Immature natural killer cell (primary cell): ENCODE results near the gene DGUOK. TPM values are rescaled to one million over a fixed set of nuclear protein-coding genes. Genes with fewer than 3 reads are reported as not detected.
"Not testable (repeated sequence)": the region's sequence is repeated elsewhere in the genome, so short reads cannot be mapped to it uniquely, and the experiment has no call there.

Experiments used
- DNase-seq, 3 donors: peaks; one replicate each; pipeline ENCODE4 v3.0.0; 2022; ENCODE audit warnings: mixed read lengths in 1 of 3
- H3K27ac Mint-ChIP-seq, 6 donors: one replicate each; pipeline ENCODE4 v1.8.0; 2020; ENCODE audit warnings: mixed read lengths in 6 of 6, mild to moderate bottlenecking in 5 of 6, inconsistent platforms in 4 of 6, moderate library complexity in 3 of 6
- H3K27me3 Mint-ChIP-seq, 3 donors: one replicate each; pipeline ENCODE4 v1.8.0; 2020 to 2021; ENCODE audit warnings: low read depth in 3 of 3, mild to moderate bottlenecking in 3 of 3, mixed read lengths in 3 of 3, moderate library complexity in 3 of 3, inconsistent platforms in 1 of 3
- H3K36me3 Mint-ChIP-seq, 3 donors: one replicate each; pipeline ENCODE4 v1.8.0; 2020; ENCODE audit warnings: mixed read lengths in 3 of 3, inconsistent platforms in 2 of 3, mild to moderate bottlenecking in 2 of 3
- H3K4me1 Mint-ChIP-seq, 2 donors: one replicate each; pipeline ENCODE4 v1.8.0; 2020; ENCODE audit warnings: inconsistent platforms in 2 of 2, mild to moderate bottlenecking in 2 of 2, mixed read lengths in 2 of 2, moderate library complexity in 1 of 2
- H3K4me3 Mint-ChIP-seq, 5 donors: one replicate each; pipeline ENCODE4 v1.8.0; 2020; ENCODE audit warnings: mild to moderate bottlenecking in 5 of 5, mixed read lengths in 5 of 5, inconsistent platforms in 3 of 5, moderate library complexity in 3 of 5
- H3K9me3 Mint-ChIP-seq, 6 donors: one replicate each; pipeline ENCODE4 v1.8.0; 2020; ENCODE audit warnings: mild to moderate bottlenecking in 6 of 6, mixed read lengths in 6 of 6, inconsistent platforms in 4 of 6, moderate library complexity in 3 of 6
- polyA plus RNA-seq, 3 donors: library from polyadenylated mRNA; unstranded; fragments of 300-500 nt; fragmentation: Illumina TruSeq; gene quantifications; one replicate each; pipeline ENCODE4 v1.2.3, GENCODE V29; 2021

DGUOK gene
- polyA plus RNA-seq, 3 donors from 2014 or later: 207 to 245 (median 223) TPM

DNA sequence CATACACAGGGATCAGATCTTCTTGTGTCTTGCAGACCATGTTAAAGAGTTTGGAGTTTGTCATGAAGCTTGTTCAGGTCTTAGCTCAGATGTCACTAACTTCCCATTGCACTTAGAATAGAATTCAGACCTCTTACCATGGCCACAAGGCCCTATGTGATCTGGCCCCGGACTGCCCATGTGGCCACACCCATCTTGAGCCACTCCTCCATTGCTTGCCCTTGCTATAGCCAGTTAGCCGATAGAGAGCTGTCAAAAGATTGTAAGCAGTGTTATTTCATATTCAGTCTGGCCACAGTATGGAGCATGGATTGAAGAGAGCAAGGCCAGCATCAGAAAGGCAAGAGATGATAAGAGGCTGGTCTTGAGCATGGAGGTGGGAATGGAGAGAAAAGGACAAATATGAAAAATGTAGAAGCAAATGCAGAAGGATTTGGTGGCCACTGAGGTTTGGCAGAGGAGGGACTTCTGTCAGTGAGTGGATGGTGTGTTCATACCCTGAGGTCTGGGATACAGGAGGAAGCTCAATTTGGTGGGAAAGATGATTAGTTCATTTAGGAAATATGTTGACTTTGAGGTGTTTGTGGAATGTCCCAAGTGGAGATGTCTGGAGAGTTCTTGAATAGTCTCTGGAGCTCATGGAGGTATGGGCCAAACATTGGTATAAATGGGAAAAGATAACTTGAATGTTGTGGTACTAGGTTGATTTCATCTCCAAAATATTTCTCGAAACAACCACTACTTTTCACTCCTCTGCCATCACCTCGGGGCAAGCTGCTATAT is 10.6 kb downstream of the DGUOK start:
- H3K36me3 Mint-ChIP-seq: peaks cover 4 to 8% (median 8%) of the 10 kb centered on the region in 3 donors
- H3K4me3 Mint-ChIP-seq: no peak overlapping the region
- no peak for DNase-seq
- peaks cover 68 to 89% of the 10 kb centered on the region in 2 donors for H3K4me1 Mint-ChIP-seq
- H3K27ac Mint-ChIP-seq: peak overlapping the region; percentile 5 to 60 (median 20)
- peaks cover 0 to 1% (median 0%) of the 10 kb centered on the region in 3 donors for H3K27me3 Mint-ChIP-seq
- no peaks in the 10 kb centered on the region for H3K9me3 Mint-ChIP-seq

GRCh38 chr2:73937899-73938298 is 11.2 kb downstream of the DGUOK start:
- peaks cover 64 to 89% of the 10 kb centered on the region in 2 donors for H3K4me1 Mint-ChIP-seq
- peaks cover 4 to 8% (median 8%) of the 10 kb centered on the region in 3 donors for H3K36me3 Mint-ChIP-seq
- H3K27ac Mint-ChIP-seq: peak overlapping the region in 4 of 6 donors; percentile 5 to 48 (median 20)
- no peak overlapping the region for H3K4me3 Mint-ChIP-seq
- no peak for DNase-seq
- H3K27me3 Mint-ChIP-seq: peaks cover 0 to 1% (median 0%) of the 10 kb centered on the region in 3 donors
- no peaks in the 10 kb centered on the region for H3K9me3 Mint-ChIP-seq

DNA sequence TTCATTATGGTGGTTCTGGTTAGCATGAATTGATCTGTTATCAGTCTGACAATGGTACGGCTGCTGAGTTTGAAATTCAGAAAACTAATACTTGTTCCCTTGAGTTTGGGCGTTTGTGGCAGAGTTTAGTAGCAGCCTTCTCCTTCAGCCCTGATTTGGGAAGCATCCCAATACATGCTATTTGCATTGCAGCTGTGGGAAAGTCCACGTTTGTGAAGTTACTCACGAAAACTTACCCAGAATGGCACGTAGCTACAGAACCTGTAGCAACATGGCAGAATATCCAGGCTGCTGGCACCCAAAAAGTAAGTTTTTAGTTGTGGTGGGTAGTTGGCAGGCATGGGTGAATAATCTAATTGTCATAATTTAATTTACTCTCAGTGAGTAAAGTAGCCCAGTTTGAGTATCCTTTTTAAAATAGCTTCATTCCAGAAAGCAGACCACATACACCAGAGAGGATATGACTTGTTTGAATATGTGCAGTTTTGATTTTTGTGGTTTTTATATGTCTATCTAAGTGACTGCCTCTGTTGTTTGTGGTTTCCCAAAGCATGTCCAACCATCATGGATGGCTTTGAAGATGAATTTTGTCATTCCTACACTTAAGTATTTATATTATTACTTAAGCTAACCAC is 12.2 kb downstream of the DGUOK start:
- no peak for DNase-seq
- H3K9me3 Mint-ChIP-seq: no peaks in the 10 kb centered on the region
- peak overlapping the region in 2 of 6 donors; percentile 29 to 39 for H3K27ac Mint-ChIP-seq
- H3K4me3 Mint-ChIP-seq: no peak overlapping the region
- peaks cover 57 to 81% of the 10 kb centered on the region in 2 donors for H3K4me1 Mint-ChIP-seq
- no peaks in the 10 kb centered on the region for H3K27me3 Mint-ChIP-seq
- H3K36me3 Mint-ChIP-seq: peaks cover 4 to 8% (median 5%) of the 10 kb centered on the region in 3 donors

- Mint-ChIP-seq H3K4me3 (no peak overlapping the region), H3K9me3 (no peaks in the 10 kb centered on the region), H3K4me1 (peaks cover 58 to 82% of the 10 kb centered on the region in 2 donors), H3K27ac (peak overlapping the region in 4 of 6 donors; percentile 9 to 59 (median 30)), H3K36me3 (peaks cover 4 to 8% (median 5%) of the 10 kb centered on the region in 3 donors), H3K27me3 (no peaks in the 10 kb centered on the region)
- no peak for DNase-seq
Observed at GRCh38 chr2:73939419-73939818, 12.7 kb downstream of the DGUOK start.

DNA sequence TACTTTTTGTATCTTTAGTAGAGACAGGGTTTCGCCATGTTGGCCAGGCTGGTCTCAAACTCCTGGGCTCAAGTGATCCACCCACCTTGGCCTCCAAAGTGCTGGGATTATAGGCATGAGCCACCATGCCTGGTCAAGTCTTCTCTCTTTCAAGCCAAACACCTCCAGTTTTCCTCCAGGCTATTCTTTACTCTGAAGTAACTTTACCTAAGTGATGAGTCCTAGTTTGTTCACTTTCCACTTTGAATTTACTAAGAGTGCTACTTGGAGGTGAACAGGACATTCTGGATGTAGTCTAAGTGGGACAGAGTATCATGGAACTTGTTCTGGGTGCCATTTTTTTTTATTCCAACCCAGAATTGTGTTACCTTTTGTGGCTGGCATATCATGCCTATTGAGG is 13.4 kb downstream of the DGUOK start:
- Mint-ChIP-seq H3K27ac (peak overlapping the region in 1 of 6 donors; percentile 41), H3K4me1 (peaks cover 64 to 87% of the 10 kb centered on the region in 2 donors)
- not testable (repeated sequence) for H3K9me3 Mint-ChIP-seq, H3K27me3 Mint-ChIP-seq, H3K36me3 Mint-ChIP-seq, DNase-seq, H3K4me3 Mint-ChIP-seq

DNA sequence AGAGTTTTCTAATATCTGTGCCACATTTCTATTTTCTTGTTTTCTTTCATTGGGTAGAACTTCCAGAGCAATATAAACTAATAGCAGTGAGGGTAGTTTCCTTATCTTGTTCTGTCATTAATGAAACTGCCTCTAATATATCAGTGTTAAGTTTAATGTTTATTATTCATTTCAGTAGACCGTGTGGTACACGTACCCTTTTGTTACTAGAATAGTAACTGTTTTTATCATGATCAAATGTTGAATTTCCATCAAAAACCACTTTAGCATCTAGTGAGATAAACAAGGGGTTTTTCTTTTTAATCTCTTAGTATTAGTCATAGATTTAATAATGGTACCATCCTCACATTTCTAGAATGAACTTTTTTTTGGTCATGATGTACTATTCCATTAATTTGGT is 16.0 kb downstream of the DGUOK start:
- no peak for DNase-seq
- no peaks in the 10 kb centered on the region for H3K9me3 Mint-ChIP-seq
- no peaks in the 10 kb centered on the region for H3K27me3 Mint-ChIP-seq
- no peak overlapping the region for H3K4me3 Mint-ChIP-seq
- H3K4me1 Mint-ChIP-seq: peaks cover 49 to 76% of the 10 kb centered on the region in 2 donors
- peaks cover under 1 to 15% (median 8%) of the 10 kb centered on the region in 3 donors for H3K36me3 Mint-ChIP-seq
- no peak overlapping the region for H3K27ac Mint-ChIP-seq

- peaks cover 37 to 66% of the 10 kb centered on the region in 2 donors for H3K4me1 Mint-ChIP-seq
- H3K4me3 Mint-ChIP-seq: no peak overlapping the region
- H3K27me3 Mint-ChIP-seq: no peaks in the 10 kb centered on the region
- peak overlapping the region in 2 of 6 donors; percentile 28 to 53 for H3K27ac Mint-ChIP-seq
- DNase-seq: no peak
- no peaks in the 10 kb centered on the region for H3K9me3 Mint-ChIP-seq
- peaks cover 11 to 26% (median 11%) of the 10 kb centered on the region in 3 donors for H3K36me3 Mint-ChIP-seq
Observed at GRCh38 chr2:73944714-73945113, 18.0 kb downstream of the DGUOK start.

GRCh38 chr2:73946215-73946614 is 19.5 kb downstream of the DGUOK start:
- H3K4me1 Mint-ChIP-seq: peaks cover 25 to 56% of the 10 kb centered on the region in 2 donors
- H3K27ac Mint-ChIP-seq: peak overlapping the region in 2 of 6 donors; percentile 46 to 51
- H3K9me3 Mint-ChIP-seq: no peaks in the 10 kb centered on the region
- H3K27me3 Mint-ChIP-seq: no peaks in the 10 kb centered on the region
- H3K36me3 Mint-ChIP-seq: peaks cover 11 to 33% (median 13%) of the 10 kb centered on the region in 3 donors
- no peak for DNase-seq
- H3K4me3 Mint-ChIP-seq: no peak overlapping the region

DNA sequence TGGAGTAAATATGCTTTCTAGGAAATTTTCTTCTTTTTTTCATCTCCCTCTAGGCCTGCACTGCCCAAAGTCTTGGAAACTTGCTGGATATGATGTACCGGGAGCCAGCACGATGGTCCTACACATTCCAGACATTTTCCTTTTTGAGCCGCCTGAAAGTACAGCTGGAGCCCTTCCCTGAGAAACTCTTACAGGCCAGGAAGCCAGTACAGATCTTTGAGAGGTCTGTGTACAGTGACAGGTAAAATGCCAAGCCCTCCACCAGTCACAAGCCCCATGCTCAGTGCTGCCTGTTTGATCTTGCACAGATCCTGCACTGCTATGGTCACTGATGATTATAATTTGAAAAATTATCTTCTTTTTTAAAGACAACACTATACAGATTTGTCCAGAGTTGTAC is 20.0 kb downstream of the DGUOK start:
- Mint-ChIP-seq H3K4me1 (peaks cover 22 to 56% of the 10 kb centered on the region in 2 donors), H3K27me3 (no peaks in the 10 kb centered on the region), H3K27ac (peak overlapping the region in 2 of 6 donors; percentile 51 to 64), H3K4me3 (no peak overlapping the region), H3K36me3 (peaks cover 16 to 37% (median 17%) of the 10 kb centered on the region in 3 donors), H3K9me3 (no peaks in the 10 kb centered on the region)
- DNase-seq: no peak

GRCh38 chr2:73947412-73948018 is 20.8 kb downstream of the DGUOK start:
- peaks cover 0 to 2% (median 0%) of the 10 kb centered on the region in 3 donors for H3K27me3 Mint-ChIP-seq
- H3K4me3 Mint-ChIP-seq: no peak overlapping the region
- peaks cover 23 to 46% (median 24%) of the 10 kb centered on the region in 3 donors for H3K36me3 Mint-ChIP-seq
- peaks cover 21 to 49% of the 10 kb centered on the region in 2 donors for H3K4me1 Mint-ChIP-seq
- no peak overlapping the region for H3K27ac Mint-ChIP-seq
- DNase-seq: no peak
- H3K9me3 Mint-ChIP-seq: no peaks in the 10 kb centered on the region

- Mint-ChIP-seq H3K4me3 (no peak overlapping the region), H3K36me3 (peaks cover 32 to 57% (median 32%) of the 10 kb centered on the region in 3 donors), H3K4me1 (peaks cover 17 to 35% of the 10 kb centered on the region in 2 donors), H3K27me3 (peaks cover 0 to 2% (median 0%) of the 10 kb centered on the region in 3 donors), H3K27ac (no peak overlapping the region), H3K9me3 (no peaks in the 10 kb centered on the region)
- DNase-seq: no peak
Observed at GRCh38 chr2:73949802-73950201, 23.1 kb downstream of the DGUOK start.

GRCh38 chr2:73952499-73953446 is 26.1 kb downstream of the DGUOK start:
- H3K4me3 Mint-ChIP-seq: no peak overlapping the region
- H3K27ac Mint-ChIP-seq: peak overlapping the region in 3 of 6 donors; percentile 27 to 68 (median 58)
- DNase-seq: no peak
- peaks cover 42 to 68% (median 47%) of the 10 kb centered on the region in 3 donors for H3K36me3 Mint-ChIP-seq
- H3K9me3 Mint-ChIP-seq: no peaks in the 10 kb centered on the region
- H3K27me3 Mint-ChIP-seq: peaks cover 0 to 3% (median 2%) of the 10 kb centered on the region in 3 donors
- H3K4me1 Mint-ChIP-seq: peaks cover 16 to 20% of the 10 kb centered on the region in 2 donors
